Pericardium fibroblast (primary cell): ENCODE measurements around the gene RAD51C. TPM values are rescaled to one million over a fixed set of nuclear protein-coding genes. Genes with fewer than 3 reads are reported as not detected.

Source experiments
- total RNA-seq: library from RNA; depleted of rRNA; stranded (reverse); fragments of >200 nt; gene quantifications from 2 replicates; pipeline ENCODE4 v1.2.3, GENCODE V29; 2015

RAD51C gene
- 17.5 and 19.6 TPM in 2 replicates for total RNA-seq

DNA sequence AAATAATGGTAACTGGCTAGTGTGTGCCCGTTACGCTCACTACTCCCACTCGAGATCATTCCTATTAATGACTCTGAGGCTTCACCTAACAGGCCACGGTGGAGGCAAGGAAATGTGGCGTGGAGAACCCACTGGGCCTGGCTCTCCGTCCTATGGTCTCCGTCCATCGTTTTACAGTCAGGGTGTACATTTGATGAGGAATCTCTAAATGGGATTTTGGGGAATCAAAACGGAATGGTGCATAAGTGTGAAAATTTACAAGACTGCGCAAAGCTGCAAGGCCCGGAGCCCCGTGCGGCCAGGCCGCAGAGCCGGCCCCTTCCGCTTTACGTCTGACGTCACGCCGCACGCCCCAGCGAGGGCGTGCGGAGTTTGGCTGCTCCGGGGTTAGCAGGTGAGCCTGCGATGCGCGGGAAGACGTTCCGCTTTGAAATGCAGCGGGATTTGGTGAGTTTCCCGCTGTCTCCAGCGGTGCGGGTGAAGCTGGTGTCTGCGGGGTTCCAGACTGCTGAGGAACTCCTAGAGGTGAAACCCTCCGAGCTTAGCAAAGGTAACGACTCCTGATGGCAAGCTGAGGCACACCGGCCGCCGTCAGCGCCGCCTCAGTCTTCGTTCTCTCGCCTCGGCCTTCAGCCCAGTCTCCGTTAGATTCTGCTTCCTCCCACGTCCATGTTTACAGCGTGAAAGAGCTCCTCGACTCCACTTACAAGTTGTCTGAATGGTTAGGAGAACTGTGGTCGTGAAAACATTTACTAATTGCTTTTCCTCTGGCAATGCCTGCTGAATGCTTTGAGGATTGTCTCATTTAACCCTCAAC lies at the start of gene RAD51C:
Gene RAD51C, plus strand, starts transcription at position 364 of the 817 bp plus-strand sequence. Its CDS starts 42 bp downstream, at position 406.

DNA sequence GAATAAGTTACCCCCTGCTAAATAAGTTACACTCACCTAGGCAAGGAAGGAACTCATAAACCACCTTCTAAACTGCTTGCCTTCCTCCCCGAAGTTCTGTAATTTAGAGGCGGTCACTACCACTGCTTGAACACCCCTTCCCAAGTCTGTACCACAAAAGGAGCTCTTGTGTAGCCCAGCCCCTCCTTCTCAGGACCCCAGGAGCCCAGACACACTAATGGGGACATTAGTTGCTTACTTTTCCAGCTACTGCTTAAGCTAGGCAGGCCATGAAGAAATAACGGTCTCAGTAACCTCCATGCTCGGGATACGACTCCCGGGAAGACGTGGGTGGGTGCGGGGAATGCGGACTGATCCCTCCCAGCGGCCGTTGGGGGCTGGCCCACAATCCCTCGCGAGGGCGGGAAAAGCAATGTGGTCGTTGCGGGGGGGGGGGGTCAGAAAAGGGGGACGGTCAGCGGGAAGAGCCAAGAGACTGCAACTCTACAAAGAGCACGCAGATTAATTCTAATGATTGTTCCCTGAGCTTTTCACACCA lies 632 bp upstream of the RAD51C start, which contains the start of gene TEX14:
Gene TEX14, minus strand, starts transcription at position 345 of the 538 bp plus-strand sequence. CDS start 40,044 bp downstream, outside the sequence.

GRCh38 chr17:58755577-58756245 lies 63.3 kb downstream of the RAD51C start, which contains the start of gene PPM1E:
Gene PPM1E, plus strand, starts transcription at chr17:58755854.

Other genes with a start within 250 kb of the RAD51C start
- gene HSF5, start 204.2 kb upstream of the RAD51C start, total RNA-seq = under 0.01 TPM in 1 of 2 replicates, not detected in the other
- gene MTMR4, start 178.0 kb upstream of the RAD51C start, total RNA-seq = 25.8 and 27.3 TPM in 2 replicates
- gene TEX14, start 557 bp upstream of the RAD51C start, total RNA-seq = 0.17 TPM in 1 of 2 replicates, not detected in the other
- 0.23 and 0.43 TPM in 2 replicates for gene PPM1E, start 63.3 kb downstream of the RAD51C start, total RNA-seq